ENCODE results near the gene SUCLG2. TPM values are rescaled to one million over a fixed set of nuclear protein-coding genes. Genes with fewer than 3 reads are reported as not detected.
"Not testable (repeated sequence)": the region's sequence is repeated elsewhere in the genome, so short reads cannot be mapped to it uniquely, and the experiment has no call there.

The SUCLG2 gene
- total RNA-seq, 1 experiment from 2014 or later: 22.3 TPM

GRCh38 chr3:67587301-67587700, 67.1 kb downstream of the SUCLG2 start:
- Histone ChIP-seq H3F3A (ENCODE audit: low read length, unreplicated experiment) (no peaks in the 10 kb centered on the region), H3K9ac (ENCODE audit: low read length) (no peak overlapping the region), H3K4me1 (ENCODE audit: insufficient read depth, low read length) (no peaks in the 10 kb centered on the region), H3K27me3 (ENCODE audit: low read length) (no peaks in the 10 kb centered on the region), H3K36me3 (ENCODE audit: low read depth, low read length) (no peaks in the 10 kb centered on the region), H3K9me3 (ENCODE audit: low read length) (no peaks in the 10 kb centered on the region), H3K4me3 (ENCODE audit: low read length) (no peak overlapping the region), H4K20me1 (ENCODE audit: low read length) (no peaks in the 10 kb centered on the region), H3K4me2 (ENCODE audit: low read length) (no peak overlapping the region), H3K9me2 (replicated peaks; ENCODE audit: low read length) (no peaks in the 10 kb centered on the region), H2AFZ (ENCODE audit: low read length) (no peak overlapping the region), H3K27ac (ENCODE audit: low read length) (no peak overlapping the region), H3K79me2 (ENCODE audit: low read length) (no peaks in the 10 kb centered on the region)
- no TSS peak for BruUV-seq (replicated peaks)
- DNase-seq: no peak
- CTCF ChIA-PET: no interaction called here
- intact Hi-C loops (cut with micrococcal nuclease): no loop called here
- ATAC-seq: no peak; the same call in 1 of the 2 replicates
- POLR2A ChIA-PET (ENCODE audit: unreplicated experiment): no interaction called here
- TF ChIP-seq EZH2phosphoT487 (IDR thresholded peaks at IDR 0.05; ENCODE audit: borderline replicate concordance, low read length) (no peak), EZH2 (IDR thresholded peaks at IDR 0.05; ENCODE audit: low read length, unreplicated experiment) (no peak)

GRCh38 chr3:67584608-67585007, 69.8 kb downstream of the SUCLG2 start:
- POLR2A ChIA-PET (ENCODE audit: unreplicated experiment); BruUV-seq (replicated peaks): not testable (repeated sequence)

GRCh38 chr3:67580430-67581000, 73.9 kb downstream of the SUCLG2 start:
- no peak overlapping the region for H3K27ac ChIP-seq (ENCODE audit: low read length)
- H3K79me2 ChIP-seq (ENCODE audit: low read length): no peaks in the 10 kb centered on the region
- POLR2A ChIA-PET (ENCODE audit: unreplicated experiment): interaction anchor here (0.5 kb wide), 1 partner anchor 46 kb away, joined by 7 read pairs; no protein-coding TSS in a partner anchor
- no peak overlapping the region for H3K4me3 ChIP-seq (ENCODE audit: low read length)
- no peak overlapping the region for H2AFZ ChIP-seq (ENCODE audit: low read length)
- H3K36me3 ChIP-seq (ENCODE audit: low read depth, low read length): no peaks in the 10 kb centered on the region
- no peaks in the 10 kb centered on the region for H3K9me3 ChIP-seq (ENCODE audit: low read length)
- no peaks in the 10 kb centered on the region for H3F3A ChIP-seq (ENCODE audit: low read length, unreplicated experiment)
- no peak for TF ChIP-seq EZH2 (IDR thresholded peaks at IDR 0.05; ENCODE audit: low read length, unreplicated experiment)
- no peak for TF ChIP-seq CTCF (conservative IDR thresholded peaks at IDR 0.05; ENCODE audit: low read depth, low read length)
- TF ChIP-seq EZH2phosphoT487 (IDR thresholded peaks at IDR 0.05; ENCODE audit: borderline replicate concordance, low read length): no peak
- no peaks in the 10 kb centered on the region for H3K4me1 ChIP-seq (ENCODE audit: insufficient read depth, low read length)
- H3K9ac ChIP-seq (ENCODE audit: low read length): no peak overlapping the region
- ATAC-seq: no peak
- DNase-seq: no peak
- H3K4me2 ChIP-seq (ENCODE audit: low read length): no peak overlapping the region
- intact Hi-C loops (cut with micrococcal nuclease): no loop called here
- BruUV-seq (replicated peaks): no TSS peak
- H4K20me1 ChIP-seq (ENCODE audit: low read length): no peaks in the 10 kb centered on the region
- H3K27me3 ChIP-seq (ENCODE audit: low read length): no peaks in the 10 kb centered on the region
- no peaks in the 10 kb centered on the region for H3K9me2 ChIP-seq (replicated peaks; ENCODE audit: low read length)
- CTCF ChIA-PET: no interaction called here

More at GRCh38 chr3:67584608-67585007, 69.8 kb downstream of the SUCLG2 start:
- H2AFZ ChIP-seq (ENCODE audit: low read length); DNase-seq; H3K9ac ChIP-seq (ENCODE audit: low read length); H3K79me2 ChIP-seq (ENCODE audit: low read length); H3K4me1 ChIP-seq (ENCODE audit: insufficient read depth, low read length); H4K20me1 ChIP-seq (ENCODE audit: low read length); H3K36me3 ChIP-seq (ENCODE audit: low read depth, low read length); H3K4me2 ChIP-seq (ENCODE audit: low read length); H3F3A ChIP-seq (ENCODE audit: low read length, unreplicated experiment); H3K9me3 ChIP-seq (ENCODE audit: low read length); H3K4me3 ChIP-seq (ENCODE audit: low read length); H3K27ac ChIP-seq (ENCODE audit: low read length); H3K27me3 ChIP-seq (ENCODE audit: low read length); intact Hi-C loops (cut with micrococcal nuclease); ATAC-seq; CTCF ChIA-PET; H3K9me2 ChIP-seq (replicated peaks; ENCODE audit: low read length): not testable (repeated sequence)

GRCh38 chr3:67578416-67578815, 76.0 kb downstream of the SUCLG2 start:
- no peak for ATAC-seq
- H3K27me3 ChIP-seq (ENCODE audit: low read length): no peaks in the 10 kb centered on the region
- no peaks in the 10 kb centered on the region for H3K36me3 ChIP-seq (ENCODE audit: low read depth, low read length)
- no peak for DNase-seq
- TF ChIP-seq EZH2phosphoT487 (IDR thresholded peaks at IDR 0.05; ENCODE audit: borderline replicate concordance, low read length): no peak
- TF ChIP-seq EZH2 (IDR thresholded peaks at IDR 0.05; ENCODE audit: low read length, unreplicated experiment): no peak
- no peak for TF ChIP-seq CTCF (conservative IDR thresholded peaks at IDR 0.05; ENCODE audit: low read depth, low read length)
- ChIA-PET POLR2A (ENCODE audit: unreplicated experiment) (no interaction called here), CTCF (no interaction called here)
- no peaks in the 10 kb centered on the region for H4K20me1 ChIP-seq (ENCODE audit: low read length)
- no peaks in the 10 kb centered on the region for H3K79me2 ChIP-seq (ENCODE audit: low read length)
- no peaks in the 10 kb centered on the region for H3F3A ChIP-seq (ENCODE audit: low read length, unreplicated experiment)
- no peaks in the 10 kb centered on the region for H3K9me2 ChIP-seq (replicated peaks; ENCODE audit: low read length)
- intact Hi-C loops (cut with micrococcal nuclease): no loop called here
- no peak overlapping the region for H3K27ac ChIP-seq (ENCODE audit: low read length)
- H3K9me3 ChIP-seq (ENCODE audit: low read length): no peaks in the 10 kb centered on the region
- H3K4me2 ChIP-seq (ENCODE audit: low read length): no peak overlapping the region
- H3K9ac ChIP-seq (ENCODE audit: low read length): no peak overlapping the region
- BruUV-seq (replicated peaks): no TSS peak
- no peaks in the 10 kb centered on the region for H3K4me1 ChIP-seq (ENCODE audit: insufficient read depth, low read length)
- H3K4me3 ChIP-seq (ENCODE audit: low read length): no peak overlapping the region
- H2AFZ ChIP-seq (ENCODE audit: low read length): no peak overlapping the region
